ENCODE results near the gene RERE.

RERE gene

DNA sequence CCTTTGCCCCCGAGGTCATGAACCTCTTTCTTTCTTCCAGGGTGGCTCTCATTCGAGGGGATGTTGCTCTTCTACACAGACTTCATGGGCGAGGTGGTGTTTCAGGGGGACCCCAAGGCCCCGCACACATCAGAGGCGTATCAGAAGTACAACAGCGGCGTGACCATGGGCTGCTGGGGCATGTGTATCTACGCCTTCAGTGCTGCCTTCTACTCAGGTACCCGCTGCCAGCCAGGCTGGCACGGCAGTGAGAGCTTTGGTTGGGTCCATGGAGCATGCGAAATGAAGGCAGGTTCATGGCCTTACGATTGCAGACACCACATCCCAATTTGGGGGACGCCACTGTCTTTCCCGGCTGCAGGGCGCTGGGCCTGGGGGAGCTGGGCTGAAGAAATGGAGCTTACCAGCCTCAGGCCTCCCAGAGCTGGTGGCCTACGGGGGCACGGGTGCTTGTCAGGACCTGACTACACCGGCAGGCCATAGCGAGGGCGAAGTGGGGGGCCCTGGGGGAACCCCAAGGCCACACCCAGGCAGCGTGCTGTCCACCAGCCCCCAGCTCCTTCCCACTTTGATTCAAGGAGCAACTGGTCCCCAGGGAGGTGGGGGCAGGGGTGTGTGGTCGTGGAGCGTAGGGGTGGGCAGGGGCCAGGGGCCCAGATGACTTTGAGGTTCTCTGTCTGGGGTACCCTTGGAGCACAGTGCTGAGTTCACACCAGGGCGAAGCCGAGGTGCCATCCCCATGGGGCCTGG is 479.5 kb downstream of the RERE start:
- DNase-seq, result no peak

DNA sequence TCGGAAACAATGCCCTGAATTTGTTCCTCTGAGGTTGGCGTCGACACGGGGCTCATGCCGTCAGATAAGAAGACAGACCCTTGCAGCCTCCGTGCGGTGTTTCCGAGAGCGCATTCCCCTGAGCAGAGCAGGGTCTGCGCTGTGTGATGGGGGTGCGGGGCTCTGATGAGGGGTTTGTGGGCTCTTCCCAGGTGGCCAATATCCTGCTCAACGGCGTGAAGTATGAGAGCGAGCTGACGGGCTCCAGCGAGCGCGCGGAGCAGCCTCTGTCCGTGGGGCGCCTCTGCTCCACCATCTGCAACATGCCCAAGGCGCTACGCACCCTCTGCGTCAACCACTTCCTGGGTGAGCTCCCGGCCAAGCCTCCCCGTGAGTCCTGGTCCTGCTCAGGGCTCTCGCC is 482.2 kb downstream of the RERE start:
- no peak for DNase-seq

DNA sequence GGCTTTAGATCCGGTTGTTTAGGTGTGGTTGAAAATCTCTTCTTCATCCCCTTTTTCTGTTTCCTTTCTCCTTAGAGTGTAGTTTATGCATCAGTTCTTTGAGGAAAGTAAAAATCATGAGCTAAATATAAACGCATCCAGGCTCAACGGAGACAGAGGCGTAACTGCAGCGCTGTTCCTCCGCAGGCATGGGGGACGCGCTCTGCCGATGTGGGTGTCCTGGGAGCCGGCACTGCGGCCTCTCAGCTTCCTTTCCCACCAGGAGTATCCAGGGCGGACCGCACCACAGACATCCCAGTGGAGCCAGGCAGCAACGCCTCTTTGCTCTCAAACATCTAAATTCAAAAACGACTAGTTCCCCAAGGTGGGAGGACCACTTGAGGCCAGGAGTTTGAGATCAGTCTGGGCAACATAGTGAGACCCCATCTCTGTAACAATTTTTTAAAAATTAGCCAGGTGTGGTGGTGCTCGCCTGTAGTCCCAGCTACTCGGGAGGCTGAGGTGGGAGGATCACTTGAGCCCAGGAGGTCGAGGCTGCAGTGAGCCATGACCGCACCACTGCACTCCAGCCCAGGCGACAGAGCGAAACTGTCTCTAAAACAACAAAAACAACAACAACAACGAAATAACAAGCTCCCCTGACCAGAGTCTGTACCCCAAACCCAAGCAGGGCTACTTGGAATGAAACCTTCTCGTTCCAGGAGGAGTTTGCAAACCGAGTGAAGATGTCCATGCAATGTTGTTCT is 483.2 kb downstream of the RERE start:
- no peak for DNase-seq

DNA sequence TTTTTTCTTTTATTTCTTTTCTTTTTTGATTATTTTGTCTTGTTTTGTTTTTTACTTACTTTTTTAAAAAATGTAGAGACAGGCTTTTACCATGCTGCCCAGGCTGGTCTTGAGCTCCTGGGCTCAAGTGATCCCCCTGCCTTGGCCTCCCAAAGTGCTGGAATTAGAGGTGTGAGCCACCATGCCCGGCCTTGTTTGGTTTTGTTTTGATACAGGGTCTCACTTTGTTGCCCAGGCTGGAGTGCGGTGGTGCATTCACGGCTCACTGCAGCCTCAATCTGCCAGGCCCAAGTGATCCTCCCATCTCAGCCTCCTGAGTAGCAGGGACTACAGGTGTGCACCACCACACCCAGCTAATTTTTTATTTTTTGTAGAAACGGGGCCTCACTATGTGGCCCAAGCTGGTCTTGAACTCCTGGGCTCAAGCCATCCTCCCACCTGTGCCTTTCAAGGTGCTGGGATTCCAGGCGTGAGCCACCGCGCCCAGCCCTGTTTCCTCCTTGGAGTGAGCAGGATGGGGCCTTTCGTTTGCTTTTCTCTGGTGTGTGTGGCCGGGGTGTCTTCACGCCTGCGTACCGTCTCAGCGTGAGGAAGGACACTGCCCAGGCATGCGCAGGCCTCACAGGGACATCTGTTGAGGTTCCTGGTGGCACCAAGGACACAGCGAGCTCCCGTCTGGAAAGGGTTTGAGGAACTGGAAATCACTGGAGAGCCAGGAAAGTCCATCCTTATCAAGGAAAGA is 484.0 kb downstream of the RERE start:
- no peak for DNase-seq

DNA sequence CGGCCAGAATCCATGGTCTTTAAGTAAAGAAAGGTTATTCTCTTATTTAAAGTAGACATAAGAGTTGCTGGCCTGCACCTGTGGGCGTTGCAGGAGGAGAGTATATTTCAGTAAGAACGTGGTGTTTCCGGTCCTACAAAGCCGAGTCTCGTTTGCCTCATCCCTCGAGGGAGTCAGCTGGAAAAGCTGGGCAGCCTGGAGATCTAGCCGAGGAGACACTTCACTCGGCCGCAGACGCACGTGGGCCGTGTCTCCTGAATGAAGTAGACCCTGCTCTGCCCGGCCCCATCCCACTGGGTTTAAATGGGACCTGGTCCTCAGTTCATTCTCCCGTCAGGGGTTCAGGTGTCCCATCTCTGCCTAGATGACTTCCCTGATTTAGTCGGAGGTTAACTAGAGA is 484.6 kb downstream of the RERE start:
- no peak for DNase-seq

DNA sequence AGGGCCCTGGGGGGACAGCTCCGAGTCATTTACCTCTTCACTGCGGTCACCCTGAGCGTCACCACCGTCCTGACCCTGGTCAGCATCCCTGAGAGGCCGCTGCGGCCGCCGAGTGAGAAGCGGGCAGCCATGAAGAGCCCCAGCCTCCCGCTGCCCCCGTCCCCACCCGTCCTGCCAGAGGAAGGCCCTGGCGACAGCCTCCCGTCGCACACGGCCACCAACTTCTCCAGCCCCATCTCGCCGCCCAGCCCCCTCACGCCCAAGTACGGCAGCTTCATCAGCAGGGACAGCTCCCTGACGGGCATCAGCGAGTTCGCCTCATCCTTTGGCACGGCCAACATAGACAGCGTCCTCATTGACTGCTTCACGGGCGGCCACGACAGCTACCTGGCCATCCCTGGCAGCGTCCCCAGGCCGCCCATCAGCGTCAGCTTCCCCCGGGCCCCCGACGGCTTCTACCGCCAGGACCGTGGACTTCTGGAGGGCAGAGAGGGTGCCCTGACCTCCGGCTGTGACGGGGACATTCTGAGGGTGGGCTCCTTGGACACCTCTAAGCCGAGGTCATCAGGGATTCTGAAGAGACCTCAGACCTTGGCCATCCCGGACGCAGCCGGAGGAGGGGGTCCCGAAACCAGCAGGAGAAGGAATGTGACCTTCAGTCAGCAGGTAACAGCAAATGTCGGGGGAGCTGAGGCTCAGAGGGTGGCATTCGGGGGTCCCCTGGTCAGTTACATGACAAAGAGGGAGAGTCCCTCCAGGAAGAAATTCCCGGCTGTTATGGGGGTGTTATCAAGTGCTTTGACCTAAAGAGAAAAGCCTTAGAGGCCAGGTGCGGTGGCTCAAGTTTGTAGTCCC is 486.9 kb downstream of the RERE start:
- DNase-seq, result no peak

DNA sequence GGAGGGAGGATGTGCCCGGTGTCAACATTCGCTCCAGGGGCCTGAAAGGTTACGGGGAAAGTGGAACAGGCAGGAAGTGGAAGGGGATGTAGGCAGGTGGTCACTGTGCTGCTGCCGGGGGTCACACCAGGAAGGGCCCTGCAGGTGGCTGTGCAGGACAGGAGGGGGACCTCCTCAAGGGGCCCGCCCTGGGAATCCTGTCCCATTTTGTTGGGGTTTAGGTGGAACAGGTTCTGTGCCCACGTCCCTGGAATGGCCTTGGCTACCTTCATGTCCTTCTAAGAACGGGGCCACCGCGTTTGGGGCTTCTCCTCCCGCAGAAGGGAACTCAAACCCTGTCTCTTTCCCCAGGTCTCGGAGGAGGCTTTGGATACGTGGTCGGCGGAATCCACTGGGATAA is 487.6 kb downstream of the RERE start:
- DNase-seq, result no peak

DNA sequence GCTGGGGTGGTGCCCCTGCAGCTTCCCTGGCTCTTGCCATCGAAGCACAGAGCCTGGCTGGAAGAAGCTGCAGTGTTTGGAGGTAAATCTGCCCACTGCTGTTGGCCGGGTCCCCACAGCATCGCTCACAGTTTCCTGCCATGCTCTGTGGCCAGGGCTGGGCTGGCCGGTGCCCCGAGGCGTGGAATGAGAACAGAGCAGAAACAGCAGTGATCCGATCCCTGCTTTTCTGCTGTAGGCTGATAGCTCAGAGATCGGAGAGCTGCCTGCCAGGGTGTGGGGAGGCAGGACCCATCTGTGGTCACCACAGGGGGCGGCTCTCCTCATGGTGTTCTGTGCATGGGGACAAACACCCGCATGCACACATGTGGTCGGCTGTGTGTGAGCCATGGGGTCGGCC is 488.0 kb downstream of the RERE start:
- DNase-seq, result no peak

DNA sequence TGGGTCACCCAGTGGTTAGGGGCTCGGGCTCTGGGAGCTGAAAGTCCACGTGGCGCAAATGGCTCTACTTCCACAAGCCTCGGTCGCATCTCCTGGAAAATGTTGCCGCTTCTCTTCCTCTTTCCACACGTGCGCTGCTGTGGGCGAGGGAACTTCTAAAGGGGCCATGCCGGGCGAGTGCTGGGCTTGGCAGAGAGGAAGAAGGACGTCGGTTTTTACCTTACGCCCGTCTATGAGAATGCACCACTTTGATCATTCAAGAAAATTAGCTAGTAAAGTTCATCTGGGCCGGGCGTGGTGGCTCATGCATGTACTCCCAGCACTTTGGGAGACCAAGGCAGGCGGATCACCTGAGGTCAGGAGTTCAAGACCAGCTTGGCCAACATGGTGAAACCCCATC is 489.2 kb downstream of the RERE start:
- no peak for DNase-seq

DNA sequence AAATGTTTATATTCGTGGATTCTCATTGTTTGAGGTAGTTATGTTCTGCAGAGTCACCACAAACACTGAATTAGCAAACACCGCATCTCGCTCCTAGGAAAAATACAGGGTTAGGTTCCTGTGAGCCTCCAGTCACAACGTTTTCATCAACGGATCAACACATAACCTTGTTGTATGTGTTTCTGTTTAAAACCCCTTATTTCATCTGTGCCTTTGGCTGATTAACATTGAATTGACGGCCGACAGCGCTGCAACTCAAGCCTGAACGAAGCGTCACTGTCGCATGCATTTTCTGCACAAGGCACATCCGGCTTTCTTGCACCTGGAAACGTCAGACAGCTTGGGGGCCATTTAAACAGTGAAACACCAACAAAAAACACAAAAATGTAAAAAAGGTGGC is 491.2 kb downstream of the RERE start:
- no peak for DNase-seq

DNA sequence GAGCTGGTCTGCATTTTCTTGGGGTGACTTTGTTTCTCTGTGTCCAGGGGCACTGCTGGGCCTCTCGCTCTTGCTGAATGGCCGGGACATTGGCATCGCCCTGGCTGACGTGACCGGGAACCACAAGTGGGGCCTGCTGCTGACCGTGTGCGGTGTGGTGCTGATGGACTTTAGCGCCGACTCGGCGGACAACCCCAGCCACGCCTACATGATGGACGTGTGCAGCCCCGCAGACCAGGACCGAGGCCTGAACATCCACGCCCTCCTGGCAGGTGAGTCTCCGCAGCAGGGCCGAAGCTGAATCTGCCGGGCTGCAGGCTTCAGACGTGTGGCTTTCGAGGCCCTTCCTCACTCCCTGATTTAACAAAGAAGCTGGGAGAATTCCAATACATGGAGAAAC is 491.7 kb downstream of the RERE start:
- no peak for DNase-seq

DNA sequence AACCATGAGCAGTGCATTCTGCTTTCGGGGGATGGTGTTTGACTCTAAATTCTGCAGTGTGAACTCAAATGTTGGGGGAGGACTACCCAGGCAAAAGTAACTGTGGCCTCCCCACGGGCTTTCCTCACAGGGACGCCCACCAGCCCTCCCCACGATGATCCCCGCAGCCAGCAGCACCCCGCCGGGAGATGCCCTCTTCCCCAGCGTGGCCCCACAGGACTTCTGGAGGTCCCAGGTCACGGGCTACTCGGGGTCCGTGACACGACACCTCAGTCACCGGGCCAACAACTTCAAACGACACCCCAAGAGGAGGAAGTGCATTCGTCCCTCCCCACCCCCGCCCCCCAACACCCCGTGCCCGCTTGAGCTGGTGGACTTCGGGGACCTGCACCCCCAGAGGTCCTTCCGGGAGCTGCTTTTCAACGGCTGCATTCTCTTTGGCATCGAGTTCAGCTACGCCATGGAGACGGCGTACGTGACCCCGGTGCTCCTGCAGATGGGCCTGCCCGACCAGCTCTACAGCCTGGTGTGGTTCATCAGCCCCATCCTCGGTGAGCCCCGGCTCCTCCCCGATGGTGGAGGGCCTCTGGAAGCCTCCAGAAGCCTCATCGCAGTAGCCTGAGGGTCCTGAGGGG is 493.1 kb downstream of the RERE start:
- no peak for DNase-seq

DNA sequence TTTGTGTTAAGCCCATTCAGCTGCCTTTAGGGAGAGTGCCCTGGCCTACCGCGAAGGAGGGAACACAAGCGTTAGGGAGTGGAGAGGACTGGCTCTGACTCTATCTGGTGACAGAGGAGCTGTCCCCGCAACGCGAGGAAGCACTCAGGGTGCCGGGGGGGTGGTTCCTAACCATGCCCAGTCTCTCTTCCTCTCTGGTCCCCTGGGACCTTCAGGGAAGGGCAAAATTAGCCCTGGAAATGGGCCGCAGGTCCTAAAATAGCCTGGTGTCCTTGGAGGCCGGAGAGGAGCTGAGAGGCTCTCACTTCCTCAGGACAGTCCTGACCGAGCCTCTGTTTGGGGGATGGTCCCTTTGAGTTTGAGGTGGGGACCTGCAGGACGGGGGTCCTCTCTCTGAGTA is 493.7 kb downstream of the RERE start:
- DNase-seq, result no peak

DNA sequence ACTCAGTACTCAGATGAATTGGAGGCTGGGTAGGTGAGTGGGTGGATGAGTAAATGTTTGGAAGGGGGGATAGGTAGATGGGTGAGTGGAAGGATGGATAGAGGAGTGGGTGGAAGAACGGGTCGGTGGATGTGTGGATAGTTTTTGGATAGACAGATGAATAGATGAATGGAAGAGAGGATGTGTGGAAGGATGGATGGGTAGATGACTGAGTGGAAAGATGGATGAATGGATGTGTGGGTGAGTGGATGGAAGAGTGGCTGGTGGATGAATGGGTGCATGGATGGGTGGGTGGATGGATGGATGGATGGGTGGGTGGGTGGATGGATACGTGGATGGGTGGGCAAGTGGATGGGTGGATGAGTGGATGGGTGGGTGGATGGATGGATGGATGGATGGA is 495.8 kb downstream of the RERE start:
- no peak for DNase-seq

DNA sequence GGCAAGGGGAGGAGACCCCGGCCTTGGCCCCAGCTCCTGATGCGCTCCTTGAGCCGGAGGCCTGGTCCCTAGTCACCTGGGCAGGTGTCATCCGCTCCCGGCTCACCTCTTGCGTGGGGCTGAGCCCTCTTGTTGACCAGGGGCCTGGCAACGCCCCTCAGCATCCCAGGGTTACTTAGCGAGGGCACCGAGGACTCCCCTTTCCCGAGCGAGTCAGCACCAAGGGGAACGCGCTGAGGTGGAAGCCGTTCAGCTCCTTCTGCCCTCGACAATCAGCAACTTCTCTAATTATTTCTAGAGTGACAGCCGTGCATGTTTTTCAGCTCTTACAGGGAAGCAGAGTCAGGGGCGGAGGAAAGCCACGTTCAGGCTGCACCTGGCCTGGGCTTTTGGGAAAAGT is 499.0 kb downstream of the RERE start:
- no peak for DNase-seq

DNA sequence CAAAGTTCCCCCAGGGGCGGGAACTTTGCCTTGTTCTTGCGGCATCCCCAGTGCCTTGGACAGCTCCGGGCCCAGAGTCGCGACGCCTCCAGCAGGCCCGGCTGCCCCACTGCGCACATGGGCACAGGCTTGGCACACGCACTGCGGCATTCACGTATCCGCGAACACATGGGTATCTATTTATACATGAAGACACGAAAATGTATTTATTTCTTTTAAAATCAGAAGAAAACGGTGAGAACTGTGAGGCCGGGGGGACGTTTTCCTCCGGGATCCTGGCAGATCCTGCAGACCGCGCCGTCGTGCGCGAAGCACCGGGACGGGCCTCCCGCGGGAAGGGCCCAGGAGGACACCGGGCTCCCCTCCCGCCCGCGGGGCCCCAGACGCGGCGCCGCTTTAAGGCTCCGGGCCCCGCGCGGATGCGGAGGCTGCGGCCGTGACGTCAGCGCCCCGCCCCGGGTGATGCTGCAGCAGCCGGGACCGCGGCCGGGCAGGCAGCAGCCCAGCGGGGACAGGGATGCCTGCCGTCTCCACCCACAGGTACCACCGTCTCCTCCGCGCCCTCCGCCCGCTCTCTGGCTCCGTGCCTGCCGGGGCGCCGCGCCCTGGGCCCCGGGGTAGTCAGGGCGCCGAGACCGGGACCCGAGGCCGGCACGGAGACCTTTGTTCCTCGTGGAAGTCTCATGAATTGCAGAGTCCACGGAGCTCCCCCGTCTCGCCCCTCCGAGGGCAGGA is 499.6 kb downstream of the RERE start, which contains the start of gene SLC45A1:
SLC45A1 (plus strand) TSS at position 468 of the 735 bp plus-strand sequence. CDS start 6,216 bp downstream, outside the sequence.
- no peak for DNase-seq

DNA sequence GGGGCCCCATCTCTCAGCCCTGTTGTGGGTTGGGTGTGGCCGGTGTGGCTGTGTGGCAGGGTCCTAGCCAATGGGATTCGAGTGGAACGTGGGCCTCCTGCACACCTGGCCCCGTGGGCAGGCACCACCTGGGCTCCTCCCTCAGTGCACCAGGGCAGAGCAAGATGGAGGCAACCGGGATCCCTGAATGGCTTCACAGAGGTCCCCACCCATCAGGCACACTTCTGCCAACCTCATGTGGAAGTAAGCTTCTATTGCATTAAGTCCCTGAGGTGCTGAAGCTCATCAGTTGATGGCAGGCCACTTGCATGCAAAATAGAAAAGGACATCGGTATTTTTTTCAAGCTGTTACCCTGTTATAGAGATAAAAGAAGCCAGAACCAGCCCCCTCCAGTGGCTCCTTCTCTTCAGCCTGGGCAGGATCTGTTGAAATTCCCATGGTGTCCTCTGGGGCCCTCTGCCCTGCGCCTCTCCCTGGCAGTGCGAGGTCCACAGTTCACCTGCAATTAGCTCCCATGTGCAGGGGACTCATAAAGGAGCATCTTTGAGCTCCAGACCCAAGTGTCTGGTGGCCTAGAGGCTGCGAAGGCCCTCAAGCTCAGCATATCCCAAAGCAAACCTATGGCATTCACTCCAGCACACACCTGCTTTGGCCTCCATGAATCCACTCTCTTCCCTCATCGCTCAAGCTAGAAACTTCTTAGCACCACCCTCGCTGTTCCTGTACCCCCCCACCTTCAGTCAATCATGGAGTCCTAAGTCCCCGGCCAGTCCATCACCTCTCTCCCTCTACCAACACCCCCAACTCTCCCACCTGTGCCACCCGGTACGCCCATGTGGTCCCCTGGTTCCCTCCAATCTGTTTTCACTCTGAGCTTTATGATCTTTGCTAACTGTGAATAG is 501.6 kb downstream of the RERE start:
- no peak for DNase-seq

DNA sequence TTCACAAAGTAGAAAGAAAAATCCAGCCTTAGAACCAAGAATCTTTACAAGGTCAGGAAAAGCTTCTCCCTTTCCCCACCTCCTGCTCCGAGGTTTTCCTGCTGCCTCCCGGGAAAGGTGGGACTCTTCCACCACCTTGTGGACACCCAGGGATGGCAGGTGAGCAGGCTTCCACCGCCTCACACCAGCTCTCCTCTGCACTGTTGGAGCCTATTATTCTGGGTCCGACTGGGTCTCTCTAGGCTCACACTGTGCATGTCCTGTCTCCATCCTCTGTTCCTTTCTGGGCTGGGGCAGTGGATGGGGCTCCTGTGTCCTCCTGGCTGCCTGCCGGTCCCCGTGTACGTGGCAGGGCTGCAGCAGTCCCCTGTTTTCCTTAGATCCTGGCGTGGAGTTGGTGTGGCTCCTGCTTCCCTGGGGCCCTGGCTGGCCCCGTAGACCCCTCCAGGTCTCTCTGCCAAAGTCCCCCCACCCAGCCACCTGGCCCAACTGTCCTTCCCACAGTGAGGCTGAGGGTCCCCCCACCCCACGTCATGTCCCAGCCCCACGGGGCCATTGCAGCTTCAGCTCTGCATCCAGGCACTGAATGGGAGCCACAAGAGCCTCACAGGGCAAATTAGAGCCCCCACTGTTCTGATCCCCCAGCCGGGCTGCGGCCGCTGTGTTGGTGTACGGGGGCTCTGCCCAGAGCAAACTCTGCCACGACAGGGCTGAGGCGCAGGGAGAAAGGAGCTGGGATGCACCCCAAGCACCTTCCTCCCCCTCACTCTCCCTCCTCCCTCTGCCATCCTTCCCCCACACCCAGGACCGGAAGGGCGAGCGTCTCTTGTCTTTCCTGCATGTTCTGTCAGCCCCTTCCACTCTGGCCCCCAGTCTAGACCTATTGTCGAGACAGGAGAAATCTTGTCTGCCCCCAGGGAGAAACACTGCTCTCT is 502.8 kb downstream of the RERE start:
- DNase-seq, result peak; percentile 15

DNA sequence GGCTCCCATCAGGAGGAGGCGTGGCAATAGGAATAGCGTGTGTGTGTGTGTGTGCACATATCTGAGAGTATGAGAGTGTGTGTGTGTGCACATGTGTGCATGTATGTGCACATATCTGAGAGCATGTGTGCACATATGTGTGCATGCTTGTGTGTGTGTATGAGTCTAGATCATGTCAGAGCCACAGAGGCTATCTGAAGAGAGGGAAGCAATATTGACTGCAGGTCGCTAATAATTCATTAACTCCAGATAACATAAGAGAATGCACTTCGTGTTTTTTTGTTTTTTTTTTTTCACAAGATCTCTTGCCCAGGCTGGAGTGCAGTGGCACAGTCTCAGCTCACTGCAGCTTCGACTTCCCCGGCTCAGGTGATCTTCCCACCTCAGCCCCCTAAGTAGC is 504.2 kb downstream of the RERE start:
- DNase-seq, result no peak

All from NCI-H2107 (cell line).